HG02642 (cell line): ENCODE data around the gene KRTAP5-1.

Experiments
- ATAC-seq: cut with Tn5 transposase; IDR thresholded peaks from one replicate; pipeline ENCODE4 v1.9.1; 2021; ENCODE audit warnings: mild to moderate bottlenecking; ENCODE audit not compliant: unreplicated experiment, poor library complexity

Gene KRTAP5-1

GRCh38 chr11:1562469-1563148, 22.5 kb downstream of the KRTAP5-1 start:
- no peak for ATAC-seq

- ATAC-seq: no peak
Measured at GRCh38 chr11:1561955-1562354, 23.1 kb downstream of the KRTAP5-1 start.

GRCh38 chr11:1561266-1561665, 23.8 kb downstream of the KRTAP5-1 start:
- ATAC-seq: no peak

GRCh38 chr11:1560649-1561251, 24.3 kb downstream of the KRTAP5-1 start:
- no peak for ATAC-seq

GRCh38 chr11:1560002-1560648, 25.0 kb downstream of the KRTAP5-1 start:
- ATAC-seq: no peak

GRCh38 chr11:1559111-1559951, 25.8 kb downstream of the KRTAP5-1 start:
- ATAC-seq: no peak

- no peak for ATAC-seq
Measured at GRCh38 chr11:1558775-1559110, 26.3 kb downstream of the KRTAP5-1 start.

- no peak for ATAC-seq
Measured at GRCh38 chr11:1557904-1558774, 26.9 kb downstream of the KRTAP5-1 start.

- ATAC-seq: no peak
Measured at GRCh38 chr11:1557051-1557884, 27.8 kb downstream of the KRTAP5-1 start.

GRCh38 chr11:1556278-1556902, 28.7 kb downstream of the KRTAP5-1 start:
- no peak for ATAC-seq

- ATAC-seq: no peak
Measured at GRCh38 chr11:1555713-1556153, 29.4 kb downstream of the KRTAP5-1 start.

- no peak for ATAC-seq
Measured at GRCh38 chr11:1554981-1555712, 29.9 kb downstream of the KRTAP5-1 start.

GRCh38 chr11:1553808-1554594, 31.1 kb downstream of the KRTAP5-1 start:
- no peak for ATAC-seq

GRCh38 chr11:1549338-1550330, 35.4 kb downstream of the KRTAP5-1 start:
- ATAC-seq: no peak

- no peak for ATAC-seq
Measured at GRCh38 chr11:1548221-1549070, 36.6 kb downstream of the KRTAP5-1 start.
